ENCODE measurements around the gene LRRC26.

The LRRC26 gene

GRCh38 chr9:137170486-137171148, 766 bp upstream of the LRRC26 start:
- Histone ChIP-seq H3K27ac (no peak overlapping the region), H3K9me3 (no peaks in the 10 kb centered on the region), H3K4me1 (ENCODE audit: control insufficient read depth in 1 of 2, insufficient read depth in 1 of 2, low read depth in 1 of 2, low read length in 1 of 2) (peaks cover 0 to 4% of the 10 kb centered on the region in 2 experiments), H3K27me3 (peaks cover 100% of the 10 kb centered on the region), H3K36me3 (no peaks in the 10 kb centered on the region), H3K4me3 (ENCODE audit: low read depth in 1 of 2, low read length in 1 of 2) (no peak overlapping the region)
- TF ChIP-seq CTCF (IDR thresholded peaks at IDR 0.05), result no peak

DNA sequence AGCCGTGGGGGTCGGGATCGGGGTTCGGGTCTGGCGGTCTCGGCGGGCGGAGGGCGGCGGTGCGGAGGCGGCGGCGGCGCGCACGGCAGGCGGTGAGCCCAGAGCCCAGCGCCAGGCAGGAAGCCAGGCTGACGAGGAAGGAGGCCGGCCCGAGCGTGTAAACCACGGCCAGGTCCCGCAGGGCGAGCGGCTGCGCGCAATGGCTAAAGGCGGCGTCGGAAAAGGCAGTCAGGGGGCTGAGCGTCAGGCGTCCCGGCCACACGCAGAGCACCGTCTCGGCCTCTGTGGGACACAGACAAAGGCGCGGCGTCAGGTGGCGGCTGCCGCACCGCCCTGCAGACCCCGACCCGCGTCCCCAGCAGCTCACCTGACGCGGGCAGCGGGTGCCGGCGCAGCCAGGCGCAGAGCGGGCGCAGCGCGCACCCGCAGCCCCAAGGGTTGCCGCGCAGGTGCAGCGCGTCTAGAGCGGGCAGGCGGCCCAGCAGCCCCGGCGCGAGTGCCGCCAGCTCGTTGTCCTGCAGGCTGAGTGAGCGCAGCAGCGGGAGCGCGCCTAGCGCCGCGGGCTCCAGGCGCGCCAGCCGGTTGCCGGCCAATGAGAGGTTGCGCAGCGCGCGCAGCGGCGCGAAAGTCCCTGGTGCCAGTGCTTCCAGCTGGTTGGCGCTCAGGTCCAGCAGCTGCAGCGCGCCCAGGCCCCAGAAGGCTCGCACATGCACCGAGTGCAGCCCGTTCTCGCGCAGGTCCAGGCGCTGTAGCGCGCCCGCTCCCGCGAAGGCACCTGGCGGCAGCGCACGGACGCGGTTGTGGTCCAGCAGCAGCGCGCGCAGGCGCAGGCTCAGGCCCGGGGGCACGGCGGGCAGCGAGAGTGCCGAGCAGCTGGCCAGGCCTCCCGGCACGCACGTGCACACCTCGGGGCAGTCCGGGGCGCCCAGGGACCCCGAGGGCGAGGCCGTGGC, 671 bp downstream of the LRRC26 start:
- TF ChIP-seq CTCF (IDR thresholded peaks at IDR 0.05), result no peak
- Histone ChIP-seq H3K27ac (no peak overlapping the region), H3K36me3 (no peaks in the 10 kb centered on the region), H3K4me1 (ENCODE audit: control insufficient read depth in 1 of 2, insufficient read depth in 1 of 2, low read depth in 1 of 2, low read length in 1 of 2) (peaks cover 0 to 4% of the 10 kb centered on the region in 2 experiments), H3K4me3 (ENCODE audit: low read depth in 1 of 2, low read length in 1 of 2) (no peak overlapping the region), H3K9me3 (no peaks in the 10 kb centered on the region), H3K27me3 (peaks cover 100% of the 10 kb centered on the region)

- no peak overlapping the region for H3K4me3 ChIP-seq (ENCODE audit: low read depth in 1 of 2, low read length in 1 of 2)
- H3K4me1 ChIP-seq (ENCODE audit: control insufficient read depth in 1 of 2, insufficient read depth in 1 of 2, low read depth in 1 of 2, low read length in 1 of 2), result peaks cover 0 to 4% of the 10 kb centered on the region in 2 experiments
- peaks cover 100% of the 10 kb centered on the region for H3K27me3 ChIP-seq
- H3K36me3 ChIP-seq, result no peaks in the 10 kb centered on the region
- no peaks in the 10 kb centered on the region for H3K9me3 ChIP-seq
- no peak for TF ChIP-seq CTCF (IDR thresholded peaks at IDR 0.05)
- H3K27ac ChIP-seq, result no peak overlapping the region
Observed at GRCh38 chr9:137168573-137168903, 1.3 kb downstream of the LRRC26 start.

DNA sequence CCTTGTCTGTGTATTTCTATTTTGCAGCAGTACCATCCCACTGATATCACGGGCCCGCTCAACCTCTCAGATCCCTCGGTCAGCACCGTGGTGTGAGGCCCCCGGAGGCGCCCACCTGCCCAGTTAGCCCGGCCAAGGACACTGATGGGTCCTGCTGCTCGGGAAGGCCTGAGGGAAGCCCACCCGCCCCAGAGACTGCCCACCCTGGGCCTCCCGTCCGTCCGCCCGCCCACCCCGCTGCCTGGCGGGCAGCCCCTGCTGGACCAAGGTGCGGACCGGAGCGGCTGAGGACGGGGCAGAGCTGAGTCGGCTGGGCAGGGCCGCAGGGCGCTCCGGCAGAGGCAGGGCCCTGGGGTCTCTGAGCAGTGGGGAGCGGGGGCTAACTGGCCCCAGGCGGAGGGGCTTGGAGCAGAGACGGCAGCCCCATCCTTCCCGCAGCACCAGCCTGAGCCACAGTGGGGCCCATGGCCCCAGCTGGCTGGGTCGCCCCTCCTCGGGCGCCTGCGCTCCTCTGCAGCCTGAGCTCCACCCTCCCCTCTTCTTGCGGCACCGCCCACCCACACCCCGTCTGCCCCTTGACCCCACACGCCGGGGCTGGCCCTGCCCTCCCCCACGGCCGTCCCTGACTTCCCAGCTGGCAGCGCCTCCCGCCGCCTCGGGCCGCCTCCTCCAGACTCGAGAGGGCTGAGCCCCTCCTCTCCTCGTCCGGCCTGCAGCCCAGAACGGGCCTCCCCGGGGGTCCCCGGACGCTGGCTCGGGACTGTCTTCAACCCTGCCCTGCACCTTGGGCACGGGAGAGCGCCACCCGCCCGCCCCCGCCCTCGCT, 1.9 kb downstream of the LRRC26 start:
- Histone ChIP-seq H3K9me3 (no peaks in the 10 kb centered on the region), H3K27me3 (peaks cover 100% of the 10 kb centered on the region), H3K4me1 (ENCODE audit: control insufficient read depth in 1 of 2, insufficient read depth in 1 of 2, low read depth in 1 of 2, low read length in 1 of 2) (peaks cover 0 to 10% of the 10 kb centered on the region in 2 experiments), H3K4me3 (ENCODE audit: low read depth in 1 of 2, low read length in 1 of 2) (no peak overlapping the region), H3K27ac (no peak overlapping the region), H3K36me3 (no peaks in the 10 kb centered on the region)
- TF ChIP-seq CTCF (IDR thresholded peaks at IDR 0.05), result no peak

- Histone ChIP-seq H3K27ac (no peak overlapping the region), H3K36me3 (no peaks in the 10 kb centered on the region), H3K4me3 (ENCODE audit: low read depth in 1 of 2, low read length in 1 of 2) (no peak overlapping the region), H3K9me3 (no peaks in the 10 kb centered on the region), H3K4me1 (ENCODE audit: control insufficient read depth in 1 of 2, insufficient read depth in 1 of 2, low read depth in 1 of 2, low read length in 1 of 2) (peaks cover 0 to 11% of the 10 kb centered on the region in 2 experiments), H3K27me3 (peaks cover 100% of the 10 kb centered on the region)
- TF ChIP-seq CTCF (IDR thresholded peaks at IDR 0.05), result no peak
Observed at GRCh38 chr9:137167277-137167746, 2.5 kb downstream of the LRRC26 start.
